ENCODE data around the gene GMCL2. TPM values are rescaled to one million over a fixed set of nuclear protein-coding genes. Genes with fewer than 3 reads are reported as not detected.

Gene GMCL2
- total and polyA plus RNA-seq, 9 donors, result not detected

DNA sequence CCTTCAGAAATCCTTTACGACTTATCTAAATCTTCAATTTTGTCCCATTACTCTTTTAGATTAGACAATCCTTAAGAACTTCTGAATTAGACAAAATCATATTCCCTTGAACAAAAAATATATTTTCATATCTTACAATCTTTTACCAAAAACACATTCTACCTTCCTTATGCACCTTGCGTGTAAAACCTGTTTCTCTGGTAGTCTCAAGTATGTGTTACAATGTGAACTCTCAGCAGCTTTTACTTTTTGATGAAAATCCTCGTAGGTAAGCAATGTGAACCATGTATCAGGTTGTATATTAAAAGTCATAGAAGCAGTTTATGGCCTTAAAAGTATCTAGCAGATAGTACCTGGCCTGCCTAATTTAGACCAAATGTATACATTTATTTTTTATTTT is 12.7 kb downstream of the GMCL2 start:
- Histone ChIP-seq H3K27me3 (no peaks in the 10 kb centered on the region), H3K4me3 (no peak overlapping the region), H3K36me3 (no peaks in the 10 kb centered on the region), H3K9me3 (no peaks in the 10 kb centered on the region), H3K4me1 (ENCODE audit: insufficient read depth) (no peaks in the 10 kb centered on the region), H3K27ac (no peak overlapping the region)
- WGBS, 3 donors, result 91 to 92% (median 91%) methylated on average over 3 of the region's 3 CpGs
- intact Hi-C loops (cut with DNase I), result loop anchor here in 1 of 4 donors (10.0 kb wide), 1 partner anchor 790 kb away; the partner anchor contains the start of gene SLC34A1
- DNase-seq, result no peak
- TF ChIP-seq CTCF (IDR thresholded peaks at IDR 0.05) (no peak), POLR2A (IDR thresholded peaks at IDR 0.05) (no peak), EP300 (IDR thresholded peaks at IDR 0.05) (no peak)

- 79 to 88% (median 79%) methylated on average over 2 of the region's 2 CpGs for WGBS, 3 donors
- DNase-seq, result no peak
- Histone ChIP-seq H3K27ac (no peak overlapping the region), H3K27me3 (no peaks in the 10 kb centered on the region), H3K4me3 (no peak overlapping the region), H3K36me3 (no peaks in the 10 kb centered on the region), H3K4me1 (ENCODE audit: insufficient read depth) (no peaks in the 10 kb centered on the region), H3K9me3 (no peaks in the 10 kb centered on the region)
- intact Hi-C loops (cut with DNase I), result loop anchor here in 1 of 4 donors (10.0 kb wide), 1 partner anchor 786 kb away; the partner anchor contains the start of gene SLC34A1
- no peak for TF ChIP-seq CTCF (IDR thresholded peaks at IDR 0.05)
- TF ChIP-seq EP300 (IDR thresholded peaks at IDR 0.05), result no peak
- no peak for TF ChIP-seq POLR2A (IDR thresholded peaks at IDR 0.05)
Observed at GRCh38 chr5:178170455-178170854, 16.7 kb downstream of the GMCL2 start.

DNA sequence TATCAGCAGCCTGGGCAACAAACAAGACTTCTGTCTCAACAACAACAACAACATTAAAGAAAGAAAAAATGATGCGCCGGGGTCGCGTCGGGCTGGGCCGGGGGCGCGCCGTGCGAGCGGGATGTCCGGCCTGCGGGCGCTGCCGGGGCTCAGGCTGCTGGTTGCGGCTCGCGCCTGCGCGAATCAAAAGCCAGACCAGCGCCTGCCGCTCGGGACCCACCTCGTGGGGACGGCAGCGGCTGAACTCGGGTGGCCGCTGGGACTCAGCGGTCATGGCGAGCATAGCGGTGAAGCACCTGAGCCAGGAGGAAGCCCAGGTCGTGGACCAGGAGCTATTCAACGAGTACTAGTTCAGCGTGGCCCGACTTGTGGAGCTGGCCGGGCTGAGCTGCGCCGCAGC is 21.6 kb downstream of the GMCL2 start:
- TF ChIP-seq POLR2A (IDR thresholded peaks at IDR 0.05), result no peak
- no peak for TF ChIP-seq CTCF (IDR thresholded peaks at IDR 0.05)
- TF ChIP-seq EP300 (IDR thresholded peaks at IDR 0.05), result no peak
- peaks cover 2% of the 10 kb centered on the region for H3K4me1 ChIP-seq (ENCODE audit: insufficient read depth)
- DNase-seq, result no peak
- H3K27me3 ChIP-seq, result no peaks in the 10 kb centered on the region
- no peak overlapping the region for H3K27ac ChIP-seq
- no peak overlapping the region for H3K4me3 ChIP-seq
- no peaks in the 10 kb centered on the region for H3K9me3 ChIP-seq
- no peaks in the 10 kb centered on the region for H3K36me3 ChIP-seq
- WGBS, 3 donors, result 27 to 53% (median 42%) methylated on average over 31 to 38 of the region's 38 CpGs
- intact Hi-C loops (cut with DNase I), result loop anchor here in 2 of 4 donors (2.0 to 10.0 kb wide), 3 partner anchors 88 to 561 kb away; partner anchors contain the start of gene B4GALT7 (in 1 of the 2)

GRCh38 chr5:178163772-178164735 is 23.1 kb downstream of the GMCL2 start:
- no peak for TF ChIP-seq EP300 (IDR thresholded peaks at IDR 0.05)
- peak; percentile 92 to 93 (median 92) for TF ChIP-seq CTCF (IDR thresholded peaks at IDR 0.05)
- TF ChIP-seq POLR2A (IDR thresholded peaks at IDR 0.05), result no peak
- Histone ChIP-seq H3K9me3 (no peaks in the 10 kb centered on the region), H3K27ac (no peak overlapping the region), H3K36me3 (no peaks in the 10 kb centered on the region), H3K4me1 (ENCODE audit: insufficient read depth) (peaks cover 2% of the 10 kb centered on the region), H3K27me3 (no peaks in the 10 kb centered on the region), H3K4me3 (no peak overlapping the region)
- WGBS, 3 donors, result 5% methylated on average over 33 of the region's 33 CpGs
- peak; percentile 70 to 89 (median 85) for DNase-seq
- intact Hi-C loops (cut with DNase I), result loop anchor here in 3 of 4 donors (2.0 to 10.0 kb wide), 3 partner anchors 87 to 559 kb away; partner anchors contain the start of gene B4GALT7 (in 1 of the 3)

Data from ovary (tissue), 9 donors.